Hematopoietic multipotent progenitor cell treated with erythropoietin and hydrocortisone succinate and interleukin-3 and kit ligand, for 17 days (in vitro differentiated cells): ENCODE results near the gene DPH7.
"Not testable (repeated sequence)": the region's sequence is repeated elsewhere in the genome, so short reads cannot be mapped to it uniquely, and the experiment has no call there.

Experiments used
- DNase-seq: peaks from one replicate; pipeline ENCODE4 v3.0.0-alpha.2; 2015; ENCODE audit warnings: low spot score

DPH7 gene

DNA sequence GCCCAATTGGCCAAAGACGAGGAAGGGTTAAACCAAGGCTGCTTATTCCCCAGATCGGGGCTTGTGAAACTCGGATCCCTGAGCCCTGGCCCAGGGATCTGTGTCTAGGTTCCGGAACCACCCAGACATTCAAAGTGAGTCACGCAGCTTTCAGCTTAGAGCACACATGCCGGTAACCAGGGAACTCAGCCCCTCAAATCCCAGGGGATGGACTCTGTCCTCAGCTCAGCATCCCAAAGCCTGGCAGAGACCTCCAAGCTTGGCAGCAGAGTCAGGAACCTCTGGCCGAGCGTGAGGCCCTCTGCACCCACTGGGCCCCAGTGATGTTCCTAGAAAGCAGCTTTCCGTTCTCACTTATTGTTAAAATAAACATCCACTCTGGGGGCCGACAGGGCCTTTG is 33.6 kb downstream of the DPH7 start:
- DNase-seq: no peak

DNA sequence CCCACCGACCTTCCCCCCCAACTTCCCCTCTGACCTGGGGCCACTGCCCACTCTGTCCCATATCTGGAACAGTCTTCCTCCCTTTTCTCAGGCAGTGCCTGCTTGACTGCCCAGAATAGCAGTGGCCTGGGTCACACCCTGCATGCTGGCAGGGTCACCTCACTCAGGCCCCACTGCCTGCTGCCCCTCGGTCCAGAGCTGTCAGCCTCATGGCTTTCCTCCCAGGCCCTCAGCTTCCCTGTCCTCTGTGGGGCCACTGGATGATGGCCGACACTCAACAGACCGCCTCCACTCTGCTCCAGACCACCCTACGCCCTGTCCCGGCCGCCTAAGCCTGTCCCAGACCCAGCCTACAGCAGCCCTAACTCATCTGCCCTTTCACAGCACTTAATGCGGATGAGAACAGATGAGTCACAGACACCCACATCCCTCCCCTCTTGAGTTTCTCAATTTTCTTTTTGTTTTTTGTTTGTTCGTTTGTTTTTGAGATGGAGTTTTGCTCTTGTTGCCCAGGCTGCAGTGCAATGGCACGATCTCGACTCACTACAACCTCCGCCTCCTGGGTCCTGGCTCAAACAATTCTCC is 34.5 kb downstream of the DPH7 start:
- no peak for DNase-seq

DNA sequence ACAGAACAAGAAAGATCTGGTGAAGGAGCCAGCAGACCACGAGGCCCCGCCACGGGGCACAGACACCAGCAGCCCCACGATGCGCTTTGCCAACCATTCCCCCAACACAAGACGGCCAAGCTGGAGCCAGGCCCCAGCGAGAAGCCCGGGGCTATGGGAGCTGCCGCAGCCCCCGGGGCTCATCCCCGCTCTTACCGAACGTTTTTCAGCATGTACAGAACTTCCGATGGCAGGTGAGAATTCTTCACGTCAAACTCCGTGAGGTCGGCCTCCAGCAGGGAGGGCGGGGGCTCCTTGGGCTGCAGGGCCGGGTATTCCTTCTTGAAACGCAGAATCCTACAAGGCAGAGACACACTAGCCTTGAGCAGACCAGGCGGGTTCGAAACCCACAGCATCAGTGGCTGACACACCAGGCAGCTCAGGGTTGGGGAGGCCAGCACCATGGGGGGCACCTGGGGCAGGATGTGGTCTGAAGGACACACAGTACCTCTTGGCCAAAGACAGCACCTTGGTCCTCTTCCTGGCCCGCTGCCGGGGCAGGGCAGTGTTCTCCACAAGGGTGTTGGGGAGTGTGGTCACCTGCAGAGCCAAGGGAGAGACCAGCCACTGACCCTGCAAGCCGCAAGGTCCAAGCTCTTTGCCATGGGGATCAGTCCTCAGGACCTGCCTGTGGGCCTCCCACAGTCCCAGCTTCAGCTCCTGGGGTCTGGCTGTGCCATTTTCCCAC is 35.3 kb downstream of the DPH7 start:
- DNase-seq: no peak

DNA sequence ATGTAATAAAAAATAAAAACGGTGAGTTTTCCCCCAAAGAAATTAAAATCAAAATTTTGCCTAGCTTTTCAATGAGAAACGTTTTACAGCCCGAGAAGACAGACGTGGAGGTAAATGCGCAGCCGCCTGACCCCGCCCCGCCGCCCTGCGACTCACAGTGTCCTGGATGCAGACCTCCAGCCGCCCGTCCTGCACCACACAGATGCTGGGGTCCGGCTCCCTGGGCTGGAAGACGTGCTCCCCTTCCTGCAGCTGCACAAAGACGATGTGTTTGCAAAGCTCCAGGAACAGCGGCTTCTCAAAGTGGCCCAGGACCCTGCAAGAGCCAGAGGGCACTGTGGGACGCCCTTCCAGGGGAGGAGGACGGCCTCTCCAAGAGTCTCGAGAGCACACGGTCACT is 36.2 kb downstream of the DPH7 start:
- no peak for DNase-seq

DNA sequence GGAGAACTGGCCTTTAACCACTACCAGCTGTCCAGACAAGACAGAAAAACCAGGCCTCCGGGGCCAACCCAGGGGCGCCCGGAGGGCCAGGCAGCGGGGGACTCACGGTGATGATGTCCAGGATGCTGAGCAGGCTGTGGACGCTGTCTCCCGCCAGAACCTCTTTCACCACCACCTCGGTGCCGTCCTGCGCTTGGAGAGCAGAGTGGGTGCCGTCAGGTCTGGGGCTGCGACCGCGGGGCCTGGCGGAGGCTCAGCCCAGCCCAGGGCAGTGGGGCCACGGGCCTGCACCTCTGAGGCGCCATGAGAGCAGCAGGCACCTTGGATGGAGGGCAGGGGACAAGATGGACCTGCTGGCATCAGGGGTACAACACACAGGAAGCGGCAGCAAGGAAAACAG is 38.2 kb downstream of the DPH7 start:
- no peak for DNase-seq

DNA sequence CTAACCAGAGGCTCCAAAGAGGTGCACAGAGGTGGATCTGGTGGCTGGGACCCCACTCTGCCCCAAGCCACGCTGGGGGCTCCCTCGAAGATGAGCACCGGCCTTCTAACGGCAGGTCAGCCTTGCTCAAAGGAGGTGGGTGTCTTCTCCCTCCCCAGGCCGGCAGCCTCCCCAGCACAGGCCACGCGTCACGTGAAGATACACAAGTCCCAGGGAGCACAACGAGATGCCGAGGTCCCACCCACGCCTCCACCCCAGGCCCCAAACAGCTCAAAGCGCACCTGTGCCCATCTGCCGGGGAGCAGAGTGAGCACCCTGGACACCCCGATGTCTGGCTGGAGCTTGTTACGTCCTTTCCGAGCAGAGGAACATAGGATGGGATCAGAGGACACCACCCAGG is 40.7 kb downstream of the DPH7 start:
- DNase-seq: no peak

DNA sequence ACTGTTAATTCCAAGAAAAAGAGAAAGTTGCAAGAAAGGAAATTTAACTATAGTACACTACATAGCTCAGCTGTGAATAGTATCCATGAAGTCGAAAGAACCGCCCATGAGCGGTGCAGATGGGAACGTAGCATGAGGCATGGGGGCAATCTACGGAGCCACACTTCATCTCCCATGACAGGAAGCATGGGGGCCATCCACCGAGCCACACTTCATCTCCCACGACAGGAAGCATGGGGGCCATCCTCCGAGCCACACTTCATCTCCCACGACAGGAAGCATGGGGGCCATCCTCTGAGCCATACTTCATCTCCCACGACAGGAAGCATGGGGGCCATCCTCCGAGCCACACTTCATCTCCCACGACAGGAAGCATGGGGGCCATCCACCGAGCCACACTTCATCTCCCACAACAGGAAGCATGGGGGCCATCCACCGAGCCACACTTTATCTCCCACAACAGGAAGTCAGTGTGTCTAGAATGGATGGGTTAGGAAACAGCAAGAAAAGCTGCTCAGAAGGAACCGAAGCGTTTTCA is 42.1 kb downstream of the DPH7 start:
- not testable (repeated sequence) for DNase-seq

DNA sequence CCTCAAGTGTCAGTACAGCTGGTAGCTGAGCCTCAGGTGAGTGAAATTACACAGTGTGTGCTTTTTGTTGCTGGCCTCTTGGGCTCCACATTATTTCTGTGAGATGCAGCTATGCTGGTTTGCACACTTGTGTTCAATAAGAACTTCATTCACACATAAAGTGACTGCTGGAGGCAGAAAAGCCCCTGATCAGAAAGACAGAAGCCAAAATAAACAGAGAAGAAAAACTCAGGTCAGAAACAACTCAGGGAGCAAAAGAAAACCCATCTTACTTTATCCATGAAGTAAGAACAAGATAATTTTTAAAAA is 43.7 kb downstream of the DPH7 start:
- DNase-seq: no peak

DNA sequence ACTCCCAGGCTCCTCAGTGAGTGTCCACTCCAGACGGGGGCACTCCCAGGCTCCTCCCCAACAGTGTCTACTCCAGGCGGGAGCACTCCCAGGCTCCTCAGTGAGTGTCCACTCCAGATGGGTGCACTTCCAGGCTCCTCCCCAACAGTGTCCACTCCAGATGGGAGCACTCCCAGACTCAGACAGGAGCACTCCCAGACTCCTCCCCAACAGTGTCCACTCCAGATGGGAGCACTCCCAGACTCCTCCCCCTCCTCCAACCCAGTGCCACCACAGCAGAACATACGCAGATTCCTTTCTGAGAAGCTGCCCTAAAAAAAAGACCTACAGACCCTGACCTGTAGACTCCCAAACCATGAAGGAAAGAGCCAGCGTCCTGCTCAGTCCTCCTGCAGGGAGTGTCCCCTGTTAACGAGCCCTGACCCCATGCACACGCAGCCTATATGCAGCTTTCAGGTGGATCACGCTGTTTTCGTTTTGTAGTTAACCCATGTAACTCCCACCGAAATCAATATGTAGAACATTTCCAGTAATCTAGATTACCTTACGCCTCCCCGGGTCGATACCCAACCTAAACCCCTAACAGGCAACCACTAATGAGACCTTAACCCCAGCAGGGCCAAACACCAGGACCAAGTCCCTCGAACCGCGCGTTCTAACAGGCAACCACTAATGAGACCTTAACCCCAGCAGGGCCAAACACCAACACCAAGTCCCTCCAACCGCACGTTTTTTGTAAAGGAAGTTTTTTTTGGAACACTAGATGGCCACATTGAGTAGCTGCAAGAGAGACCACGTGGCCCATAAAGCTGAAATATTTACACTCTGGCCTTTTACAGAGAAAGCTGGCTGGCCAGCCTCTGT is 44.2 kb downstream of the DPH7 start:
- DNase-seq: peak; percentile 24

DNA sequence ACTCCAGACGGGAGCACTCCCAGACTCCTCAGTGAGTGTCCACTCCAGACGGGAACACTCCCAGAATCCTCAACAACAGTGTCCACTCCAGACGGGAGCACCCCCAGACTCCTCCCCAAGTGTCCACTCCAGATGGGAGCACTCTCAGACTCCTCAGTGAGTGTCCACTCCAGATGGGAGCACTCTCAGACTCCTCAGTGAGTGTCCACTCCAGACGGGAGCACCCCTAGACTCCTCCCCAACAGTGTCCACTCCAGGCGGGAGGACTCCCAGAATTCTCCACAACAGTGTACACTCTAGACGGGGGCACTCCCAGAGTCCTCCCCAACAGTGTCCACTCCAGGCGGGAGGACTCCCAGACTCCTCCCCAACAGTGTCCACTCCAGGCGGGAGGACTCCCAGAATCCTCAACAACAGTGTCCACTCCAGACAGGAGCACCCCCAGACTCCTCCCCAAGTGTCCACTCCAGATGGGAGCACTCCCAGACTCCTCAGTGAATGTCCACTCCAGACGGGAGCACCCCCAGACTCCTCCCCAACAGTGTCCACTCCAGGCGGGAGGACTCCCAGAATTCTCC is 45.7 kb downstream of the DPH7 start:
- DNase-seq: not testable (repeated sequence)

DNA sequence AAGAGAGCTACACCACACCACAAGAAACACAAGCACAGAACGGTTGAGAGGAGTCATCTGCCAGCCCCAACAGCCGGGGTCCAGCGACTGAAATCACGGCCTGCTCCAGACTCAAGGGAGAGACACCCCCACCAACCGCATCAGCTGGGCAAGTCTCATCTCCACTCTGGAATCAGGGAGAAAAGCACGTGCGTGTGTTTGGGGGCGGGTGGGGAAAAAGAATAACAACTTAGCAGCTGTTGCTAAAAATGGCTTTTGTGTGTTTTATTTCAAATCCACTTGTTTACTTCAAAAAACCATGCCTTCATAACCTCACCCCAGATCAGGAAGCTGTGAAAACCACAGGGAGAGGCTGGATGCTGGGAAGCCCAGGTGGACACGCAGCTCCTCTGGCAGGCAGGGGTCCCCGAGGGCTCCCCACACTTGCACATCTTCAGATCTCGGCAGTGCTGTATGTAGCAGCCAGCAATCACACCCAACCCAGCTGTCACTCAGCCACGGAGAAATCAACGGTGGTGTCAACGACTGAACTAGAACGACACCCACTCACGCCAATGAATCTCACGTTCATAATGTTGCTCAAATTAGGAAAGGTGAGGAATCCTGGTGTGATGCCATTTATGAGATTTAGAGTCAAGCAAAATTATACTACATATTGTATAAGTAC is 47.5 kb downstream of the DPH7 start:
- DNase-seq: no peak

DNA sequence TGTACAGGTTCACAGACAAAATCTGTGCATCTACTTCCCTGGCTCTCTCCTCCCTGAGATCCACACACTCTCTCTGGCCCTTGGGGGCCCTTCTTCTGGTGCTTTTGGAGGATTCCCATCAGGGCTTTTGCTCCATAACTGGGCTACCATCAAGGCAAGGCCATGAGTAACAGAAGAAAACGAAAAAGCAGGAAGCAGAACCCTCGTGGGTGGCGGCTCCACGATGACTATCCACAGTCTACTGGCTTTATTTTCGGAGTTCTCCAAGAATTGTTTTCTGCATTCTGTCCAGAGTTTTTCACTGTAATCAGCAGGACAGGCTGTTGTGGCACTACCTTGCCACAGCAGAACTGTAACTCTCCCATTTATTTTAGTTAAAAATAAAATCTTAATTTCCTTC is 48.4 kb downstream of the DPH7 start:
- no peak for DNase-seq

DNA sequence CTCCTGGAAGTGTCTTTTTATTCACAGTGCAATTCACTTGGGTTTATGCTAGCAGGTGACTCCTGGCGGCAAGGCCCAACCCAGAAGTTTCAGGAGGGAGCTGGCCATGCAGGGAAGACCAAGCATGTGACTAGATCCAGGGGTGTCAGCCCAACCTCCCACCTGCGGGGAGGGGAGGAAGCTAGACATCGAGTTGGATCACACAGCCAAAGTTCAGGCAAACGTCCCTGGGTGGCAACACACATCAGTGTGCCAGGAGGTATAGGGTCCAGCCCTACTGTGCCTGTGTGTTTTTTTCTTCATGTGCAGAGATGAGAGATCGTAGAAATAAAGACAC is 53.8 kb downstream of the DPH7 start:
- DNase-seq: no peak

DNA sequence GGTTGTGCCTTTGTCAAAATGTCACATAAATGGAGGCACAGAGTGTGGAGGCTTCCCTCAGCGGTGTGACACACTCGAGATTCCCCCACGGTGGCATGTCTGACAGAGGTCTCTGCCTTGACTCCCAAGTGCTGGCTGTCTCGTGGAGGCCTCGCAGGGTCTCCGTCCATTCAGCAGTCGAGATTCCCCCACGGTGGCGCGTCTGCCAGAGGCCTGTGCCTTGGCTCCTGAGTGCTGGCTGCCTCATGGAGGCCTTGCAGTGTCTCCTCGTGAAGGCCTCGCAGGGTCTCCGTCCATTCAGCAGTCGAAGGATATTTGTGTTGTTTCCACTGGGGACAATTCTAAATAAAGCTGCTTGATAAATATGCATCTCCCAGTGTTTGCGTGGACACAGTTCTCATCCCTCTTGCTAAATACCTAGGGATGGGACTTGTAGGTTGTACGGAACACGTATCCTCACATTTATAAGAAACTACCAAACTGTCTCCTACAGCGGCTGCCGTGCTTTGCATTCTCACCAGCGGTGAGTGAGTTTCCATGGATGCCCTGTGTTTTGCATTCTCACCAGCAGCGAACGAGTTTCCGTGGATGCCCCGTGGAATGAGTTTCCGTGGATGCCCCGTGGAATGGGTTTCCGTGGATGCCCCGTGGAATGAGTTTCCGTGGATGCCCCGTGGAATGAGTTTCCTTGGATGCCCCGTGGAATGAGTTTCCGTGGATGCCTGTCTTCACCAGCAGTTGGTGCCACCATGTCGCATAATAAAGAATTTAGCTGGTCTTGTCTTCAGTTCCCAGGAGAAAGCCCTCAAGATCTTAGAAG is 54.4 kb downstream of the DPH7 start:
- DNase-seq: no peak

DNA sequence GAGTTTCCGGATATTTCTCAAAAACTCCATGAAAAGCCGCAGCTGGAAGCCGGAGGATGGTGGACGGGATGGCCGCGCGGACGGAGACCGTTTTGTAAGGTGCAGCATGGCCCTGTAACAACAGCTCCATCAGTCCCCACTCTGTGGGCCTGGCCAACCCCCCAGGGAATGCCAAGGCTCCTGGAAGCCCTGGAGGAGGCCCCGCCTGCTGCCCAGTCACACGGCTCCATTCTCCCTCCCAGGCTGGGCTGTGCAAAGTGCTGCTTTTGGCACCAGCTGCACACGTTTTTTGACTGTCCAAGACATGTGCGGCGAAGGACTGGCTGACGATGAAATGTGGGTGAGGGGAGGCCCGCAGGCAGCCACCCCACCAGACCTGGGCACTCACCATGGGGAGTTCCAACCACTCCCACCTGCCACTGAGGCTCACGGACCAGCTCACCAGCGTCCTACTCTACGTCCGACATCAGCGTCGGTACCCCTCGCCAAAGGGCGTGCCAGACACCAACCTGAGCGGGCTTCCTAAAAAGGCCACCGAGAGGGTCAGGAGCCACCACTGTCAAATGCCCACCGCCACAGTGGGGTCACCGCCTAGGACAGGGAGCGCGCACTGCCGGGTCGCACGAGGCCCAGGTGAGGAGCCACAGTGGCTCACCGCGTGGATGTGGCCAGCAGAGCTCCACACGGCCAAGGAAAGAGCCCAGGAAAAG is 55.8 kb downstream of the DPH7 start:
- no peak for DNase-seq

DNA sequence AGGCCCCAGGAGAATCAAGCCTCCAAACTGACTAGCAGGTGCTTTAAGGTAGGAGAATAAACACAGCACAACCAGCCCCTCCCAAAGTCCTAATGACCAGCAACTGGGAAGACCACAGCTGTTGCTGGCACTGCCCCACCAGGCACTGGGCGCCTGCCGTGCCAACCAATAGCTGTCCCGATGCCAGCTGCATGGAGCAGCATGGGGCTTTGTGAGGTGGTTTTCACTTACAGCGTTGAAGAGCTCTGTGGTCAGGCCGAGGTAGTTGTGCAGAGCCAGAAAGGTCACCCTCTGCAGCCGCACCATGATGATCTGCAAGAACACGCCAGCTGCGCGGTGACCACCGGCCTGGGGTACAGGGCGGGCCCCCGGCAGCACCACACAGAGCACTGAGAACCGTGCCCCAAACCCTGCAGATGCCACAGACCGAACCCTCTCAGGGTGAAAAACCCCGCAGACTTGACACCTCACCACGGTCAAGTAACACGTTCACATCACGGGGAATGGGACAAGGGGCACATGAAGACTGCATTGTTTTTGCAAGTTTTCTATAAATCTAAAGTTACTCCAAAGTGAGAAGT is 57.2 kb downstream of the DPH7 start:
- no peak for DNase-seq

DNA sequence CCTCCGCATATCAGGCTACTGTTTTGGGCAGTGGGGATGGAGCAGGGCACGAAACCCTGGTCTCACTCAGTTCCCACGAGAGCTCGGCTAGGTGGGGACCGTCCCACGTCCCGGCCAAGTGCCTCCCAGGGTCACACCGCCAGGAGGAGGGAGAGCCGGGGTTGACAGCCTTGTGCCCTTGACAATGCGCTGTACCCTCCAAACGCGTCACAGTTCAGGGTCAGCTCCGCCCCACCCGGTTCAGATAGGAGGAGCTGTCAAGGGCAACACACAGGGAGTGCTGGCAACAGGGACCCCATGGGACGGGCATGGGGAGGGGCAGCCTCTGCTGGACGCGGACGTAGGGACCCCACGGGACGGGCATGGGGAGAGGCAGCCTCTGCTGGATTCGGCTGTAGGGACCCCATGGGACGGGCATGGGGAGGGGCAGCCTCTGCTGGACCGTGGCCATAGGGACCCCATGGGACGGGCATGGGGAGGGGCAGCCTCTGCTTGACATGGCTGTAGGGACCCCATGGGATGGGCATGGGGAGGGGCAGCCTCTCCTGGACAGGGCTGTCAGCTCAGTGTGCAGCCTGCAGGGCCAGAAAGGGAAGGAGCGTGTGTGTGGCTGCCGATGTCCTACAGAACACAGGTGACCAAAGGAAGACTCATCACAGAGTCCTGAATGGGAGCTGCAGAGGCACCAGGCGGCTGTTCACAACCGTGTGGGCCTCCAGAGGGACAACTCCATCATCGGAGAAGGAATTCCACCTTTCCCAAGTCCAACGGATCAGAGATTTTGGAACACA is 57.9 kb downstream of the DPH7 start:
- DNase-seq: no peak

DNA sequence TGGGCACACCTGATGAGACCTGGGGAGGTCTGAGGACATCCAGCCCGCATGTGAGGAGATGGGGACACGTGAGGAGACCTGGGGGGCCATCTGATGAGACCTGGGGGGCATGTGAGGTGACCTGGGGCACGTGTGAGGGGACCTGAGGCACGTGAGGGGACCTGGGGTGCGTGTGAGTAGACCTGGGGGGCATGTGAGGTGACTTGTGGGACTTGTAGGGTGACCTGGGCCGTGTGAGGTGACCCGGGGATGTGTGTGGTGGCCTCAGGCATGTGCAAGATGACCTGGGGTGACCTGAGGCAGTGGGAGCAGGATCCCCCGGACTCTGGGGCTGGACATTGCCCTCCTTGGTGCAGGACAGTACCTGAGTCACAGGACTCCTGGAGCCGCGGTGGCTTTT is 59.2 kb downstream of the DPH7 start:
- DNase-seq: no peak

DNA sequence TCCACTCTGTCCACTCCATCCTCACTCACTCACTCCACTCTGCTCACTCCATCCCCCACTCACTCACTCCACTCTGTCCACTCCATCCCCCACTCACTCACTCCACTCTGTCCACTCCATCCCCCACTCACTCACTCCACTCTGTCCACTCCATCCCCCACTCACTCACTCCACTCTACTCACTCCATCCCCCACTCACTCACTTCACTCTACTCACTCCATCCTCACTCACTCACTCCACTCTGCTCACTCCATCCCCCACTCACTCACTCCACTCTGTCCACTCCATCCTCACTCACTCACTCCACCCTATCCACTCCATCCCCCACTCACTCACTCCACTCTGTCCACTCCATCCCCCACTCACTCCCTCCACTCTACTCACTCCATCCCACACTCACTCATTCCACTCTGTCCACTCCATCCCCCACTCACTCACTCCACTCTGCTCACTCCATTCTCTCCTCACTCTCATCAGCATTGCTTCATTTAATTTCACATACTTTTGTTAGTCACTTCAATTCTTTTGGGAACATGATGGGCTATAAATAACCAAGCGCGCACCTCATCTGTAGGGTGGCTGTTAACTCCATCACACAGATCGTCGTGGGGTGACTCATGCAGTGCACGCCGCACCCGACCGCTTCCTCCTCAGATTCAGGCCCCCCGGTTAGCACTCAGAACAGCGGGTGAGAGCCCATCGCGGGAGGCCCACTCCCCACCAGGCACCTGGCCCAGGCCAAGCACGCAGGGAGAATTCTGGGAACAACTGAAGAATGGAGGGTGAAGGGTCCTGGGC is 59.9 kb downstream of the DPH7 start:
- DNase-seq: not testable (repeated sequence)
